ENCODE measurements around the gene TMEM108.
"Not testable (repeated sequence)": the region's sequence is repeated elsewhere in the genome, so short reads cannot be mapped to it uniquely, and the experiment has no call there.

The TMEM108 gene

DNA sequence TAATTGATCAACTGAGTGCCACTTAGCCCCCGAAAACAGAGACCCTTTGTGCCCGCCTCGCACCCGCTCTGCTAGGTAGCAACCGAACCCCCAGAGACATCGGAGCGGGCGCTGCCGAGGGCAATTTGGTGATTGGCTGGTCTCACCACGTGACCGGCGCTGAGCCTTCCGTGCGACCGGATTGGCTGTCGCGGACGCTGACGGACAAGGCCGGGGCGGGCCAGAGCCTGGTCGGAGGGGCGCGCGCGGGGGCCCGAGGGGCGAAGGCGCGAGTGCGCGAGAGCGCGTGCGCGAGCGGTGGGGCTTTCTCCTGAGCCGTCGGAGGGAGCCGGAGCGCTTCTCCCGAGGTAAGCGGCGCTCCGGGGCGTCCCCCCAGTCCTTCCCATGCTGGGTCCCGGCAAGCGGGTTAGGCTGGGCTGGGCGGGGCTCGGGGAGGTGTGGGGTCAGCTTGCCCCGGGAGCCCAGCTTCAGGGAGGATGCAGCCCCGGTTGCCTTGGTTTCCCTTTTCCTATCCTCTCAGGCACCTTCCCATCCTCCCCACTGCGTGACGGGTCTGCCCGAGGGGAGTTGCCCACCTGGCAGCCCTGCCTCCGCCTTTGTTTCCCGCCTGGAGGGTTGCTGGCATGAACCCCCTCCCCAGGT is at the start of gene TMEM108:
Gene TMEM108 (plus strand): TSS at position 303 of the 642 bp plus-strand sequence.
- no peak for DNase-seq (ENCODE audit: low read depth)

DNA sequence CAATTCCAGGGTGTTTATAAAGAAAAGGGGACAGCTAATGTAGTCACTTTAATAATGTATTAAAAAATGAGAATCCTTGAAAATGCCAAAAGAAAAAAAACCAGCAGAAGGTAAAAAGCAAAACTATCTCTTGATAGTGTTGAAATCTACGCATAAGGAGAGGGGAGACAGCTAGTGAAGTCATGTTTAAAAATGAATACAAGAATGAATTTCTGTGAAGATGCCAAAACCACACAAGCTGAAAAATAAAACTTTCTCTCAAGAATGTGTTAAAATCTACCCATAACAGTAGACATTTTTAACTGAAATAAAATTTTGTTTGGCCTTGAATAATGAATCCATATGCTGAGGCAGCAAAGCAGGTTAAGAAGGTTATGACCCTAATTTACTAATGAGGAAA is 42.2 kb upstream of the TMEM108 start:
- DNase-seq (ENCODE audit: low read depth) = no peak

DNA sequence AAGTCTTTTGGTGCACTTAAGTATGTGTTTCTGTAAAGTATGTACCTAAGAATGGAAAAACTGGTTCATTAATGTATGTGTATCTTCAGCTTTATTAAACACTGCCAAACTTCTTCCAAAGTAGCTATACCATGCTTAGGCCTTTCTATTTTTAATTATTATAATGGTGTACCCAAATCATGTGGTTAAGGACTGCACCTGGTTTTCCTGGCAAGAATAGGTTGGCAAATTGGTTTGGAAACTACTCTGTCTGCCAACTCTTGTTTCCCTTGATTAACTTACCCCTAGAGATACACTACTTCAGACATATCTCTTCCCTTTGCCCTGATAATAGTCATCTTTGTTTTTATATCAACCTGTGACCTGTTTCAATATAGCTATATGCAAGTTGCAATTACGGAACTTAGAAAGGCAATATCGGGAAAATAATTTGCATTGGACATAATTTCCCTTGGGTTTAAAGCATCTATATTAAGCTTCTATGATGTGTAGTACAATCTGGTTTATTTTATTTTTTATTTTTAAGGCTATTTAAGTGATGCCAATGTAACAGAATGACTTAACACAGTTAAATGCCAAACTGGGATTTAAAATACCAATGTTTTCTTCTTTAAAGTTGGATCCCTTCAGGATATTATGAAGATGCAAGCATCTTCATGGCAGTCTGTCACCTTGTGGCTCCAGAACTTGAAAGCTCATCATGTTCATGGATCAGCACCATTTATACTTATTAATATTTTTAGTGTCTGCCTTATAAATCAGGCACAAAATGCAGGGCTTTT is 40.6 kb upstream of the TMEM108 start:
- no peak for DNase-seq (ENCODE audit: low read depth)

DNA sequence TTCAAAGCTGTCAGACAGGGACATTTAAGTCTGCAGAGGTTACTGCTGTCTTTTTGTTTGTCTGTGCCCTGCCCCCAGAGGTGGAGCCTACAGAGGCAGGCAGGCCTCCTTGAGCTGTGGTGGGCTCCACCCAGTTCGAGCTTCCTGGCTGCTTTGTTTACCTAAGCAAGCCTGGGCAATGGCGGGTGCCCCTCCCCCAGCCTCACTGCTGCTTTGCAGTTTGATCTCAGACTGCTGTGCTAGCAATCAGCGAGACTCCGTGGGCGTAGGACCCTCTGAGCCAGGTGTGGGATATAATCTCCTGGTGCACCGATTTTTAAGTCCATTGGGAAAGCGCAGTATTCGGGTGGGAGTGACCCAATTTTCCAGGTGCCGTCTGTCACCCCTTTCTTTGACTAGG is 33.2 kb upstream of the TMEM108 start:
- not testable (repeated sequence) for DNase-seq (ENCODE audit: low read depth)

DNA sequence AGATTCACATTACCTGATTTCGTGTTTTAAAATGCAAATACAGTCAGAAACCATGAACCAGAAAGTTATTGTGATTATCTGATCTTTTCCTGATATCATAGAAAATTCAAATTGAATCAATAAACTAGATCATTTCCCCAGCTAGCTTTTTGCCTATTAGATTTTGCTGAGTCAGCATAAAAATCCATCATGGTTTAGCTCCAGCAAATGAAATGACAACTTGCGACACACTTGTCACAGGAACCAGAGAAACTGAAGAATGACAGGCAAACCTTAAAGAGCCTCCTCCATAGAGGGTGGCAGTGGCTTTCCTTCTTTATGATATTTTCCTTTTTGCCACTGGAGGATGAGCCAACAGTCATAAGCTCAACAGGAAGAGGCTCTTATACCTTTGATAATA is 30.6 kb upstream of the TMEM108 start:
- no peak for DNase-seq (ENCODE audit: low read depth)

DNA sequence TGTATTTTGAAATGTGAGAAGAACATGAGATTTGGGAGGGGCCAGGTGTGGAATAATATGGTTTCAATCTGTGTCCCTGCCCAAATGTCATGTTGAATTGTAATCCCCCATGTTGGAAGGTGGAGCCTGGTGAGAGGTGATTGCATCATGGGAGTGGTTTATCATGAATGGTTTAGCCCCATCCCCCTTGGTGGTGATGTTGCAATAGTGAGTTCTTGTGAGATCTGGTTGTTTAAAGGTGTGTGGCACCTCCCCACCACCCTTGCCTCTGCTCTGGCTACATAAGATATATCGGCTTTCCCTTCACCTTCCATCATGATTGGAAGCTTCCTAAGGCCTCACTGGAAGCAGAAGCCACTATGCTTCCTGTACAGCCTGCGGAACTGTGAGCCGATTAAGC is 23.9 kb upstream of the TMEM108 start:
- DNase-seq (ENCODE audit: low read depth) = no peak

DNA sequence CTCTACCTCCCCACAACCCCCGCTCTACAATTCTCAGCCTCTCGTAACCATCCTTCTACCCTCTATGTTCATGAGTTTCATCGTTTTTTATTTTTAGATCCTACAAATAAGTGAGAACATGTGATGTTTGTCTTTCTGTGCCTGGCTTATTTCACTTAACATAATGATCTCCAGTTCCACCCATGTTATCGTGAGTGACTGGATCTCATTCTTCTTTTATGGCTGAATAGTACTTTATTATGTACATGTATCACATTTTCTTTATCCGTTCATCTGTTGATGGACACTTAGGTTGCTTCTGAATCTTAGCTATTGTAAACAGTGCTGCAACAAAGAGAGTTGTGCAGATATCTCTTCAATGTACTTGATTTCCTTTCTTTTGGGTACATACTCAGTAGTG is 22.6 kb upstream of the TMEM108 start:
- DNase-seq (ENCODE audit: low read depth) = not testable (repeated sequence)

DNA sequence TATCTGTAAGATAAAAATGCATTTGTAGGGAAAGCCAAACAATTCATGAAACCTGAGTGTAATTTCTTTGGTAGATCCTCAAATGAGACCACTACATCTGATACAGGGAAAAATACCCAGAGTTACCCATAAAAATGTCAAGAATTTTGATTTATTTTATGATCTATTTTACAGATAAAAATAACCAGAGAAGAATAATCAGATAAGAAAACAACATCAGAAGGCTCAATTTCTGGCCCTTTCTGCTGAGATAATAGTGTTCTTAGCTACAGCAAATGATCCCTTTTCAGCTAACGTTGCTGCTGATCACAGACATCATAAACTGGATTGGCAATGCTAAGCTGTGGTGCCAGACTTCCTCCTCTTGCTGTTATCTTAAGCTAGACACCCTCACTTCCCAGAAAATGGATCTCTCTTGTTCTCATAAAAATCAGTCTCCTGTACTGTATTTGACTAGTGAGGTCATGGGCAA is 21.3 kb upstream of the TMEM108 start:
- no peak for DNase-seq (ENCODE audit: low read depth)

DNA sequence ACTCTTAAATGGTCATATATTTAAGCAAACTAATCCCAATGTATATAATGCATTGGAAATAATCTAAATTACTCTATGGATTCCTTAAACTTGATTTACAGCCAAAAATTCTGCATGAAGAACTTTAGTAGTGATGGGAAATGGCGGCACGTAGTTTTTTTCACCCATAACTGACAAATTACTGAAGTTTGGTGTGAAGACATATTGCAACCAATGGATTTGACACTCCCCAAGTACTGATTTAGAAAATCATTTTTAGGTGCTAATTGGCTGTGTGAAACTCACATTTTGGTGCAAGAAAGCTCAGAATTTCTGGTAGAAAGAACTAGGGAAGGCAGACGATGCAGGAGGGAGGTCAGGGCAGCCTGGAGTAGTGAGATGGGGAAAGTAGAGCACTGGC is 19.3 kb upstream of the TMEM108 start:
- DNase-seq (ENCODE audit: low read depth) = no peak

DNA sequence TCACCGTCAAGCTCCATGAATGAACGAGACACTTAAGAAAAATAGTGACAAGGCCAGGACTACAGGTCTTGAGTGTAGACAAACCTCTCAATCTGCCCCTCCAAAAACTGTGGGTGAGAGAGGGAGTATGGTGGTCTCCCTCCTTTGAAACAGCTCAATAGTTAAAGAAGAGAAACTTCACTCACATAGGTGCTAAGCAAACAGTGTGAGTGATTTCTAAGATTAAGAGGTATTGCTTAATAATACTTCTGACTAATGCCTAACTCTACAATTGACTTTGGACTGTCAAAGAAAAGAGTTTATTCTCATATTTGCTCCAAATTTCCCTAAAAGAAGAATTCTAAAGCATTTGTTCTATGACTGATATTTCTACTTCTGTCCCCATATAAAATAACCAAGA is 17.0 kb upstream of the TMEM108 start:
- DNase-seq (ENCODE audit: low read depth) = no peak

DNA sequence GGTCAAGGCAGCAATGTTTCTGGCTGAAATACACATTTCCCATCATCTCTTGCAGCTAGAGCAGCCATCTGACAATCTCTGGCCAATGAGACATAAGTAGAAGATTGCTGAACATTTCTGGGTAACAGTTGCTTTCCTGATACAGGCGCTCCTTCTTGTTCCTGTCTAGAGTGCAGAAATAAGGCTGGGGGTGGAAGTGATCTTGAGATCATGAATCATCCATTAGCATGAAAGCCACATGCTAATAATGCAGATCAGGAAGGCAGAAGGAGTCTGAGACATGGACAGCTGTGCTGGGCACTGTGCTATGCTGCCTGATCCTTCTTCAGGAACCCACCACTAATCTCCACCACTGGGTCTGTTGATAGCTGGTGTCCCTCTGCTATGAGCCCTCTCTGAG is 14.8 kb upstream of the TMEM108 start:
- DNase-seq (ENCODE audit: low read depth) = no peak

DNA sequence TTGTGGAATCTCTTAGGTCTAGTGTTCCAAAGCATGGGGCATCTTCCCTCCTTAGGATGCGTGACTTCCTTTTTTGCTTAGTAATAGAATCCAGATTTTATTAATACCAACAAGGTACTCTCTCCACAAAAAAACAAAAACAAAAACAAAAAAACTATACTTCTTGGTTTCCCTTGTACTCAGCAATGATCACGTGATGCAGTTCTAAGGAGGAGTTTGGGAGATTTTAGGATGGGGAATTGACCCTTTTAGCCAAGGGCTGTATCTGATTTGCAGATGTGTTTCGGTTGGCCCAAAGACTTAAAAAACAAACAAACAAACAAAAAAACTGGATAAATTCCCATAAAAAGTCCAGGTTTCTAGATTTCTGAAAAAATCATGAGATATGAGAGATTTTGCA is 12.6 kb upstream of the TMEM108 start:
- no peak for DNase-seq (ENCODE audit: low read depth)

DNA sequence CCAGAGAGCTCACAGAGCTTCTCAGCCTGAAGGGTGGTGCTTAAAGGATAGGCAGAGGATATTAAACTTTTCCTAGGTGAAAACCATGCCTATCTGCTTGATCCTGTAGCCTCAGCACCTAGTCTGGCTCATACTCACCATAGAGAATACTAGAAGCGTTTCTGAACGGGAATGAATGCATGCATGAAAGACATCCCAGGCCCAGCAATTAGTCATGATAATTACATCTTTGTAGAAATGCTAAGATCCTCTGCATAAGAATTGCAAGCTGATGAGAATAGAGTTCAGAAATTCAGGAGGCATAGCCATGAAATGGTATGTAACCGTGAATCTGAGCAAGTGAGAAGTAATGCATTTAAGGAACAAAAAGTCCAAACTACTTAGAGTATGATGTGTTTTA is 5.9 kb upstream of the TMEM108 start:
- no peak for DNase-seq (ENCODE audit: low read depth)

DNA sequence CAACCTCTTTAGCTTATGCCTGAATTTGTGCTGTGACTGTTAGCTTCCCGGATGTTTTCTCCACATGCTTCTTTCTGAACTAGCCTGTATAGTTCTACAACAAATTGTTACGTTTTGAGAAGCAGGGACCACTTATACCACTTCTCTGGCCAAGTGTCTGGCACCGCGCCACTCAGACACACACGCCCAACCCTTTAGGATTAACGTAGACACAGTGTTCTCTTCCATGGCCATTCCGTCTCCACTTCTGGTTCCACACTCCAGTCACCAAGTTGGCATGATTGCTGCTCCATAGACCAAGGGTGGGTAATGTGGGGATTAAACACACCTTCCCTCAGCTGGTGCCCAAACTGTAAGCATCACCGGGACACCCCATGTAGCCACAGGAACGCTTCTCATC is 755 bp upstream of the TMEM108 start:
- no peak for DNase-seq (ENCODE audit: low read depth)

DNA sequence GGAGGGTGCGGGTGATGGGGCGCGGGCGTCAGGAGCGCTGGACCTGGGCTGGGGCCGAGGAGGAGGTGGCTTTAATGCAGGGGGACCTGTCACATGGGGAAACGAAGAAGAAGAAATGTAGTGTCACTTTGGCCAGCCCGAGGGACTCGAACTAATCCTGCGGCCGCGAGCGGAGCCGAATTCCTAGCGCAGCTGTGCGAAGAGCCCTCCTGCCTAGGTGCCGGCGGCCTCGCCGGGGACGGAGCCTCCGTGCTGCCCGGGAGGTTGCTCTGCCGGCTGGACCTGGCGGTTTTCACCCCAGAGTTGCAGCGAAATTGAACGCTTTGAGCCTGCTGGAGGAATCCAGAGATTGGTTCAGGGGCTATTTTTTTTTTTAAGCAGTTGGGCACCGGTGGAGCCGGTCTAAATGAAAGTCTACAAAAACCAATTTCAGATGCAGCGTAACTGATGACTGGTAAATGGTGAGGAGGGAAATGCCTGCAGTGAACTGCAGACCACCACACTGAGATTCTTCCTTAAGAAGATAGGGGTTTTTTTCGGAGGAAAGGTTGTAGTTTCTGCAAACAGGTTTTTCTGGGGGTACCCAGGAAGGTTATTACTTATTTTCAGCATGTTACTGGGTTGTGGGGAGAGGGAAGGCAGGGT is 662 bp downstream of the TMEM108 start:
- no peak for DNase-seq (ENCODE audit: low read depth)

DNA sequence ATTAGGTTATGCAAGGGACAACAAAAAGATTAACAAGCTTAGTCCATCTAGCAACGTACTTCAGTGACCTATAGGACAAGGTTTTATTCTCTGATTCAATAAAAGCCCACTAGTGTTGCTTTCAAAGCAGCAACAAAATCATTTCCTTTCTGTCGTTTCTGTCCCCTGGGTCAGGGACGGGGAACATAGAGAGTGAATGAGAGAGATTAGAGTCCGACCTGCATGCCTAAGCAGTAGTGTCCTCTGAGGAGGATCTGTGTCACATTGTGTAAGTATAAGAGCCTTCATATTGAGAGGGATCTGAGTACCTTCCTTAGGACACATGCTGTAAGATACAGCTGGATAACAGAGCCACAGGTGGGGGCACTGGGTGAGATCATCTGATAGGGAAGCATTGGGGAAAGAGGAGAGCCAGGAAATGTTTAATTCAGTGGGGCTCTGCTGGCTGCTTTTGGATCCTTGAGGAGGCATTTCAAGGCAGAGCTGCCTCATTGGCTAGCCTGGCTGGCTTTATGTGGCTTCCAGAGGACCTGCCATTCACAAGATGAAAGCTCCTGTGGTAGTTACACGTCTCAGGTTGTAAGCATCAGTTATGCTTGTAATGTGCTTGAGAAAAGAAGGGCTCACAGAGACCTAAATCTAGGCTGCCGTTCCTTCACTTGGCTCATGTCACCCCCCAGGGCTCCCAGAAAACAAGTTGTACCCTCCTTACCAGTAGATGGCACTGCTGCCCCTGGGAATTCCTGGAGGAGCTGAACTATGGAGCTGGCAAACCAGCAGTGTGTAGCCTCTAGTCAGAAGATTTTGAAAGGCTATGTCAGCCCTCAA is 2.7 kb downstream of the TMEM108 start:
- no peak for DNase-seq (ENCODE audit: low read depth)

DNA sequence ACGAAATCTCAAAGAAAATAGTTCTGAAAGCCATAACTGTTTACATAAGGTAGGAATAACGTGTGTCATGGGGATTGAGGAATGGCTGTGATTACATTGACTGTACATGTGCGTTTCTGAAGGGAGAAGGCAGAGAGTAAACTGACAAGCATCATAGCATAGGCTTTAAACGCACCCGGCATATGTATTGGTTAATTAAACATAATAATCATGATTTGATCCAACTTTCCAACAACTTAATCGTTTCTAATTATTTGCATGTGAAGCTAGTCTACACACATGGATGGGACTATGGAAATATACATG is 3.3 kb downstream of the TMEM108 start:
- DNase-seq (ENCODE audit: low read depth) = no peak

DNA sequence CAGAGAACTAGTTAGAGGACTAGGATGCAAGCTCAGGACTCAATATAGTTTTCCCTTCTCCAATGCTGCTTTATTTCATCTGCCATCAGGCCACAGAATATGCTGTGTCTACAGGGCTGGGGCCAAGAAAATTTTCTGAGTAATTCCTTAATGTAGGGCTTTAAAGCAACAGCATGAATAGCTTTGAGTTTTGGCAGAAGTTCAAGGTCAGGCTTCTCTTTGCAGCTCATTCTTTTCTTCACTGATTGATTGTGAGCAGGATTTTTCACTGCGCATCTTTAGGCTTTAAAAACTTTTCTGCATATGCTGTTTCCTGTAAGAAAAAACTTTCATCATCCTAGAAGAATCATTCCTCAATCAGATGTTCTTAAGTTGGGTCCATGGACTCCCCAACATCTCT is 4.6 kb downstream of the TMEM108 start:
- DNase-seq (ENCODE audit: low read depth) = no peak

DNA sequence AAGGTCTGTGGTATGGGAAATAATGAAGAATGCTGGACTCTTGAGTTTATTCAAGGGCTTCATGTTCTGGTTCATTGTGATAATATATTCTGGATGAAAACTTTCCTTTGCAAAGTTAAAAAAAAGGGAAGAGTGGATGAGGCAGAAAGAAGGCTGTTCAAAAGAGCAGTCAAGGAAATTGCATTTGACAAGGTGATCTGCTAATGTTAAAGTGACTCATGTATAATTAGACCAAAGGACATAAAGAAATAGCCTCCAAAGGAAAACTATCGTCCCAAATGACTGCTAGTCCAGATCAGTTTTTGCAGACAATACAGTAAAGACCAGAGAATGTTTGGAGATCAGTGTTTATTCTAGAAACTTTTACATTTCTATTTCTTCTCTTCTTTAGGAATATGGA is 9.8 kb downstream of the TMEM108 start:
- DNase-seq (ENCODE audit: low read depth) = no peak

DNA sequence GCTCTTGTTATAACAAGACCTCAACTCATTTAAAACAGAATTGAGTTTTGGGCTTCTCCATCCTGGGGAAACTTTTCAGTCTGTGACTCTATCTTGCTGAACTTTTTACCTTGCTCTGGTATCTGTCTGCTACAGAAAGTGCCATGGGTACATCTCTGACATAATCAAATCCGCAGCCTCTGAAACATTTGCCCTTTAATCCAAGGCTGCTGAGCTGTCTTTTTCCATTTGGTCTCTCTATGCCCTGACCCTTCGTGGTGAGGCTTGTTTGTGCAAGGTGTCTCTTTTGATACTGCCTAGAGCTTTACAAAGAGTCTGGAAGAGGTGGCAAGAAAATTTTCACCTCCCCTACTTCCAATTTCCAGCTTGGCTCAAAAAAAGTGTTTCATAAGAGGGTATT is 11.3 kb downstream of the TMEM108 start:
- no peak for DNase-seq (ENCODE audit: low read depth)

DNA sequence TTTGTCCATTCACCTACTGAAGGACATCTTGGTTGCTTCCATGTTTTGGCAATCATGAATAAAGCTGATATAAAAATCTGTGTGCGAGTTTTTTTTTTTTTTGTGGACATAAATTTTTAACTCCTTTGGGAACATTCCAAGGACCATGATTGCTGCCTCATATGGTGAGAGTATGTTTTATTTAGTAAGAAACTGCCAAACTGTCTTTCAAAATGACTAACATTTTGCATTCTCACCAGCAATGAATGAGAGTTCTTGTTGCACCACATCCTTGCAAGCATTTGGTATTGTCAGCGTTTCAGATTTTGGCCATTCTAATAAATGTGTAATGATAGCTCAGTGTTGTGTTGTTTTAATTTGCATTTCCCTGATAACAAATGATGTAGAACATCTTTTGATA is 12.7 kb downstream of the TMEM108 start:
- DNase-seq (ENCODE audit: low read depth) = no peak

DNA sequence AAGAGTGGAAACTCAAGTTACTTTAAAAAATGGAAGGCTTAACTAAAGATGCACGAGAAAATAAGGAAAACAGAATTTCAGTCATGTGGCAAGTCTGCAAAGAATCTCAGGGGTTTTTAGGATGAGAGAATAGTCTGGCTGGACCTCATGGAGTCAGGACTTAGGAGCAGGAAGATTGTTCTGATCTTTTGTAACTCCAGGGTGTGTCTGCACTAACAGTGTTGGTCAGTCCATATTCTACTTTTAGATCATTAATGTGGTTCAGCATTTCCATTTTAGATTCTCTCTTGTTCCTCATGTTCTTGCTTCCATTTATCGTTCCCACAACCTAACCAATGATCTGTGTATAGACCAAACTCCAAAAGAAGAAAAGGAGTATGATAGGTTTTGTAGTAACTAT is 15.3 kb downstream of the TMEM108 start:
- no peak for DNase-seq (ENCODE audit: low read depth)

DNA sequence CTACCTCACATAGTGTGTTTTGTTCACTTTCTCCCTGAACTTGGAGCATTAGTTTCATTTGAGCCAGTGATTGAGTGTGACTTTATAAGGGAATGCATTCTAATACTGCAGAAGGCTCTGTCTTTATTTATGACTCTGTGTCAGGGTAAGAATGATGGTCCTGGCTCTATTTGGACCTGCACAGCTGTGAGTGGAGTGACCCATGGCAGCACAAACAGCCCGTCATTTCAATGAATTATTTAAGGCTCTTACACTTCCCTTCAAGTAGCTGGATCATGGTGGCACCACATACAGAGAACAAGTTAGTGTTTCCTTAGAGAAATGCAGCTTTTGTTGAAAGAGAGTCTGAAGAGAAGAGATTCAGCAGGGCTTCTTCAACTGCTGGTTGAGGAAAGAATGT is 16.4 kb downstream of the TMEM108 start:
- DNase-seq (ENCODE audit: low read depth) = no peak
